Lung (tissue), 12 donors: Measurements from ENCODE around the gene TENM4. TPM values are rescaled to one million over a fixed set of nuclear protein-coding genes. Genes with fewer than 3 reads are reported as not detected.
A peak's percentile ranks its signal among the peaks of the same experiment; 100 is the strongest.

Experiments used
- ATAC-seq: fragments of 200-7000 bp; cut with Tn5 transposase; one replicate; pipeline ENCODE4 v1.9.1; 2020; ENCODE audit warnings: moderate number of reproducible peaks; ENCODE audit not compliant: insufficient read depth, low FRiP score
- DNase-seq, 3 donors: peaks; one replicate each; pipeline ENCODE4 v3.0.0-alpha.2; 2013 to 2017
- H3K27ac ChIP-seq, 2 donors: one replicate each; pipeline ENCODE4 v1.5.1; 2013; ENCODE audit warnings: mild to moderate bottlenecking in 2 of 2, moderate library complexity in 2 of 2, control low read depth in 1 of 2, inconsistent platforms in 1 of 2, low read depth in 1 of 2, low read length in 1 of 2
- H3K27me3 ChIP-seq, 3 donors: one replicate each; pipeline ENCODE4 v1.5.1; 2013; ENCODE audit warnings: low read length in 2 of 3; ENCODE audit not compliant: control insufficient read depth in 3 of 3, insufficient read depth in 3 of 3
- H3K36me3 ChIP-seq, 4 donors: one replicate each; pipeline ENCODE4 v1.5.1; 2013; ENCODE audit warnings: low read length in 4 of 4, mild to moderate bottlenecking in 1 of 4, moderate library complexity in 1 of 4; ENCODE audit not compliant: control insufficient read depth in 4 of 4, insufficient read depth in 4 of 4
- H3K4me1 ChIP-seq, 5 donors: one replicate each; pipeline ENCODE4 v1.5.1; 2013; ENCODE audit warnings: low read length in 5 of 5, mild to moderate bottlenecking in 2 of 5, moderate library complexity in 1 of 5; ENCODE audit not compliant: control insufficient read depth in 5 of 5, insufficient read depth in 5 of 5
- H3K4me3 ChIP-seq: one replicate; pipeline ENCODE4 v1.5.1; 2013; ENCODE audit warnings: mild to moderate bottlenecking, control low read depth, moderate library complexity
- H3K9ac ChIP-seq, 2 donors: one replicate each; pipeline ENCODE4 v1.5.1; 2013; ENCODE audit warnings: low read length in 2 of 2, control low read depth in 1 of 2; ENCODE audit not compliant: insufficient read depth in 1 of 2
- H3K9me3 ChIP-seq, 4 donors: one replicate each; pipeline ENCODE4 v1.5.1; 2013; ENCODE audit warnings: low read length in 3 of 4, mild to moderate bottlenecking in 1 of 4, moderate library complexity in 1 of 4; ENCODE audit not compliant: control insufficient read depth in 4 of 4, insufficient read depth in 3 of 4
- WGBS, 2 donors: extraction: QIAGEN DNeasy Blood & Tissue Kit; methylation state at CpG; one replicate each; pipeline ENCODE4 v1.1.7; 2013; 5-methylcytosine and 5-hydroxymethylcytosine counted together
- polyA plus RNA-seq, 2 donors: library from polyadenylated mRNA; stranded (reverse); fragments of 200-250 nt; gene quantifications; one replicate each; pipeline ENCODE4 v1.2.1, GENCODE V29; 2013
- total RNA-seq, 2 donors: library from RNA; depleted of rRNA in 1 of 2; stranded (reverse); fragments of >200 nt in 1 of 2; gene quantifications; one replicate each; pipeline ENCODE4 v1.2.1, GENCODE V29; 2014 to 2021
- TF ChIP-seq, protein P1 (sequence below): IDR thresholded peaks from 2 replicates; pipeline ENCODE4 v1.5.1; 2012; ENCODE audit warnings: mild to moderate bottlenecking; ENCODE audit errors: control extremely low read depth, extremely low read depth
- donor health status: control.
- donor health status: control.
- donor health status: Bipolar disorder and iron deficiency.
- donor health status: healthy.
- donor health status: DM: yes; HTN: yes; CAD: no.

Gene TENM4
- total and polyA plus RNA-seq, 4 donors = 0.28 to 16.4 (median 3.2) TPM

DNA sequence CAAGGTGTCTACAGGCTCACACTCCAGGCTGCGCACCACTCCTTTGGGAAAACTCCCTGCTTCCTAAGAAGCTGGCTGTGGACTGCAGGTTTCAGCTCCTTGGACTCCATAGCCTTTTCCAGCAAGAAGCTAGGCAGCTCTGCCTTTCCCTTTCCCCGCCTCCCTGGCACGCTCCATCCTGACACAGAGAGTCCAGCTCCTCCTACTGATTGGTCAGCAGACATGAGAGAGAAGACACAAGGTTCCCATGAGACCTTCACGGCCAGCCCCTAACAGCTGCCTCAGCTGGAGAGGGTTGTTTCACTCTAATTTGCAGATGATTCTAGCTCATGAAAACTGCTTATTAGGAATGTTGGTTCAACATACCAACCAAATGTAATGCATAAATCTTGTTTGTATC lies 27.6 kb downstream of the TENM4 start:
- Histone ChIP-seq H3K4me1 (peaks cover 0 to 13% (median 2%) of the 10 kb centered on the region in 5 donors), H3K9ac (no peak overlapping the region), H3K27me3 (no peaks in the 10 kb centered on the region), H3K36me3 (no peaks in the 10 kb centered on the region), H3K27ac (no peak overlapping the region), H3K4me3 (no peak overlapping the region), H3K9me3 (peaks cover 0 to 5% (median 0%) of the 10 kb centered on the region in 4 donors)
- 35 to 48% methylated on average over 4 of the region's 4 CpGs for WGBS, 2 donors
- peak; percentile 90 to 95 (median 95) for DNase-seq
- TF ChIP-seq, protein P1, sequence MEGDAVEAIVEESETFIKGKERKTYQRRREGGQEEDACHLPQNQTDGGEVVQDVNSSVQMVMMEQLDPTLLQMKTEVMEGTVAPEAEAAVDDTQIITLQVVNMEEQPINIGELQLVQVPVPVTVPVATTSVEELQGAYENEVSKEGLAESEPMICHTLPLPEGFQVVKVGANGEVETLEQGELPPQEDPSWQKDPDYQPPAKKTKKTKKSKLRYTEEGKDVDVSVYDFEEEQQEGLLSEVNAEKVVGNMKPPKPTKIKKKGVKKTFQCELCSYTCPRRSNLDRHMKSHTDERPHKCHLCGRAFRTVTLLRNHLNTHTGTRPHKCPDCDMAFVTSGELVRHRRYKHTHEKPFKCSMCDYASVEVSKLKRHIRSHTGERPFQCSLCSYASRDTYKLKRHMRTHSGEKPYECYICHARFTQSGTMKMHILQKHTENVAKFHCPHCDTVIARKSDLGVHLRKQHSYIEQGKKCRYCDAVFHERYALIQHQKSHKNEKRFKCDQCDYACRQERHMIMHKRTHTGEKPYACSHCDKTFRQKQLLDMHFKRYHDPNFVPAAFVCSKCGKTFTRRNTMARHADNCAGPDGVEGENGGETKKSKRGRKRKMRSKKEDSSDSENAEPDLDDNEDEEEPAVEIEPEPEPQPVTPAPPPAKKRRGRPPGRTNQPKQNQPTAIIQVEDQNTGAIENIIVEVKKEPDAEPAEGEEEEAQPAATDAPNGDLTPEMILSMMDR = no peak
- ATAC-seq = no peak

DNA sequence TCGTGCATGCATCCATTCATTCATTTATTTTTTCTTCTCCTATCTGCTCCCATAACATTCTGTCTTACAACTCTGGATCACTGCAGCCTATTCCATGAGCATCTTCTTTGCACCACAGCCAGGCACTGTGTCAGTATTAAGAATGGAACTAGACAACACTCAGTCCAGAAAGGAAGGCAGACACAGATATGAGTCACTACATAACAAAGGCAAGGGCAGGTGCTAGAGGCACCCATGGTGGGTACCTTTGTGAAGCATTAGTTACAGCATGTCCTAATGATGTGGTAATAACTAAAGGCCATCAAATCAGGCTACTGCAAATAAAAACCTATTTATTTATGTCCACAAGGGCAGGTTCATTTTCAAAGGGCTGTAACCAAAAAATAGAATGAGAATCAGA lies 28.1 kb downstream of the TENM4 start:
- DNase-seq (no peak), ATAC-seq (no peak)
- TF ChIP-seq, protein P1 = no peak
- peaks cover 0 to 13% (median 2%) of the 10 kb centered on the region in 5 donors for H3K4me1 ChIP-seq
- H3K9ac ChIP-seq = no peak overlapping the region
- no peaks in the 10 kb centered on the region for H3K36me3 ChIP-seq
- no peak overlapping the region for H3K27ac ChIP-seq
- H3K4me3 ChIP-seq = no peak overlapping the region
- WGBS, 2 donors = 84 to 90% methylated on average over 1 of the region's 1 CpG
- peaks cover 0 to 5% (median 0%) of the 10 kb centered on the region in 4 donors for H3K9me3 ChIP-seq
- H3K27me3 ChIP-seq = no peaks in the 10 kb centered on the region

DNA sequence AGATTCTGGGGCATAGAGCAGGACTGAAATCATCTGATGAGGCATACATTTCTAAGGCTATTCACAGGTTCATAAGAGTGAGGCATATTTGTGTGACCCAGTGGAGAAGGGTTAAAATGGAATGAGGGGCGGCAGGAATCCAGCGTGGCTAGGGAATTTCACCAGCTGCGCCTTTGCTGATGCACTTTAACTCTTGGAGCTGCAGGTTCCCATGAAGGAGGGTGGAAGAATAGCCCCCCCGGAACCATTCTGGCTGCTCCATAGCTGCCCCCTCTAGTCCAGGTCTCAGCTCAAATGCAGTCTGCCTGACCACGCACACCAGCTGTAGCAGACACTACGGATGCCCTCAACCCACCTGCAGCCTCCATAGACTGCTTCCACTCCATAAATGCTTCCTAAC lies 31.5 kb downstream of the TENM4 start:
- peaks cover 0 to 17% (median 0%) of the 10 kb centered on the region in 5 donors for H3K4me1 ChIP-seq
- no peaks in the 10 kb centered on the region for H3K27me3 ChIP-seq
- H3K9me3 ChIP-seq = no peaks in the 10 kb centered on the region
- H3K9ac ChIP-seq = no peak overlapping the region
- no peaks in the 10 kb centered on the region for H3K36me3 ChIP-seq
- no peak for ATAC-seq
- TF ChIP-seq, protein P1 = no peak
- 92 to 95% methylated on average over 6 of the region's 6 CpGs for whole genome bisulfite sequencing, 2 donors
- DNase-seq = no peak
- H3K27ac ChIP-seq = no peak overlapping the region
- no peak overlapping the region for H3K4me3 ChIP-seq

DNA sequence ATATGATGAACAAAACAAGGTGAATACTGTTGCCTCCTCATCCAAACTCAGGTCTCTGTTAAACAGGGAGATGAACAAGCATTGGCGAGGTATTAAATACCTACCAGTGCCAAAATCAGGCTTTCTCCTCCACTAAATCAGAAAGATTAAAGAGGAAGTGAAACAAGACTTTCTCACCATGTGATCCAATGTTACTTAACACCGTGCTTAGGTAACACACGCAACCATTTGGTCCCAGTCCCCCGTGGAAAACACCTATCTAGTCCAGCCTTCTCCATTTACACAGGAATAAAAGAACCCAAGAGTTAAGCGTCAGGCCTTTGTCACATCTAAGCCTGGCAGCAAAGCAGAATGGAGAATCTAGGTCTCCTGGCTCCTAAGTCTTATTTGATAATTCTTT lies 34.5 kb downstream of the TENM4 start:
- Histone ChIP-seq H3K9ac (no peak overlapping the region), H3K27ac (no peak overlapping the region), H3K4me1 (peaks cover 0 to 10% (median 0%) of the 10 kb centered on the region in 5 donors), H3K27me3 (no peaks in the 10 kb centered on the region), H3K9me3 (peaks cover 0 to 4% (median 0%) of the 10 kb centered on the region in 4 donors), H3K36me3 (no peaks in the 10 kb centered on the region), H3K4me3 (no peak overlapping the region)
- 47 to 66% methylated on average over 5 of the region's 5 CpGs for WGBS, 2 donors
- no peak for DNase-seq
- no peak for ATAC-seq
- TF ChIP-seq, protein P1 = no peak
